HG03439 (cell line): Measurements from ENCODE around the gene CHST11.
A peak's percentile ranks its signal among the peaks of the same experiment; 100 is the strongest.

Experiments
- ATAC-seq: cut with Tn5 transposase; IDR thresholded peaks from one replicate; pipeline ENCODE4 v1.9.1; 2021; ENCODE audit warnings: mild to moderate bottlenecking, moderate library complexity; ENCODE audit not compliant: unreplicated experiment

Gene CHST11

GRCh38 chr12:104686196-104686595, 229.4 kb downstream of the CHST11 start:
- ATAC-seq = no peak

GRCh38 chr12:104687823-104688573, 231.2 kb downstream of the CHST11 start:
- no peak for ATAC-seq

GRCh38 chr12:104689635-104690034, 232.9 kb downstream of the CHST11 start:
- no peak for ATAC-seq

- no peak for ATAC-seq
Observed at GRCh38 chr12:104691721-104692556, 235.2 kb downstream of the CHST11 start.

- no peak for ATAC-seq
Observed at GRCh38 chr12:104692557-104693218, 235.9 kb downstream of the CHST11 start.

- no peak for ATAC-seq
Observed at GRCh38 chr12:104693493-104693892, 236.7 kb downstream of the CHST11 start.

- no peak for ATAC-seq
Observed at GRCh38 chr12:104694161-104694560, 237.4 kb downstream of the CHST11 start.

GRCh38 chr12:104694711-104695110, 238.0 kb downstream of the CHST11 start:
- ATAC-seq = no peak

- ATAC-seq = peak; percentile 42
Observed at GRCh38 chr12:104695453-104696148, 238.9 kb downstream of the CHST11 start.

GRCh38 chr12:104697186-104697585, 240.4 kb downstream of the CHST11 start:
- ATAC-seq = no peak

- ATAC-seq = no peak
Observed at GRCh38 chr12:104698871-104699270, 242.1 kb downstream of the CHST11 start.

GRCh38 chr12:104699489-104700190, 242.9 kb downstream of the CHST11 start:
- ATAC-seq = no peak

GRCh38 chr12:104700324-104700723, 243.6 kb downstream of the CHST11 start:
- no peak for ATAC-seq

GRCh38 chr12:104701301-104701700, 244.6 kb downstream of the CHST11 start:
- ATAC-seq = no peak

GRCh38 chr12:104701756-104702155, 245.0 kb downstream of the CHST11 start:
- no peak for ATAC-seq

- no peak for ATAC-seq
Observed at GRCh38 chr12:104702565-104703139, 245.9 kb downstream of the CHST11 start.

GRCh38 chr12:104703372-104703771, 246.6 kb downstream of the CHST11 start:
- ATAC-seq = no peak

GRCh38 chr12:104704224-104704779, 247.6 kb downstream of the CHST11 start:
- ATAC-seq = no peak

- no peak for ATAC-seq
Observed at GRCh38 chr12:104707194-104707593, 250.4 kb downstream of the CHST11 start.
